NCI-H146 treated with DMSO at 0.1 percent for 48 hours (cell line): ENCODE data around the gene EMILIN1.

ENCODE experiments used
- DNase-seq: peaks from one replicate; lab custom pipeline; 2025; ENCODE audit not compliant: unreplicated experiment; lab: John Stamatoyannopoulos, UW

Gene EMILIN1

DNA sequence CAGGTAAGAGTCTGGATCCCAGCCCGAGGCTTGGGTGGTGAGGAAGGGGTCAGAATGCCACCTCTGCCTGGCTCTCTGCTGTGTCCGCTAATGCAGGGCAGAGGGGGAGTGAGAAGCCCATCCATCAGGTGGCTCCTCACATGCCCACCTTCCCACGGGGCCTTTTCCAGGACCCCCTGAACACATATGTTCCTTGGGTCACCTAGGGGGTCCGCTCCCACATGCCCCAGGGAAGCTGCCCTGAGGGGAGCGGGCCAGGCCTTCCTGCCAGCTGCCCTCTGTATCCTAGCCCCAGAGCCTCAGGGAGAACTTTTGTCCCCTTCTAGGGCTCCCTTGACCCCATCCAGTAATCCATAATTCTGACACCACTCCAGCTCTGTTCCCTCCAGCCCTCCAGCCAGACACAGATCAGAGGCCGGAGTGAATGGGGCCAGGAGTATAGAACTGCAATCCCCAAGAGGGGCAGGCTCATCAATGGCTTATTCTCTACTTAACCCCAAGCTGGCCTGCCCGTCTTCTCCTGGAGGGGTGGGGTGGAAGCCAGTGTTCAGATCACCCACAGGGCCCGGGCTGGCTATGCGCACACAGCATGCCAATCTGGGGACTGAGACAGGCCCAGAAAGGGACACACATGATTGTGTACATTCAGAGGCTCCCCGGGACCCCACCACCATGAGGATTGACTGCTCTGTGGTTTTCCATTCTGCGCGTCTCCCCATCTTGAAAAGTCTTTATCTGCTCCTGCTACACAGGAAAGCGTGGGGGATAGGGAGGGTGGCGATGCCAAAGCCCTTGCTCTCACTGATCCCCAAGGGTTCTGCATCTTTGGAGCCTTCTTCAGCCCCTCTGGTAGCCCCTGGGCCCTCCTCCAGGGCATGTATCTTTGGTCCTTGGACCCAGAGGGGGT is 1.1 kb downstream of the EMILIN1 start:
- no peak for DNase-seq

DNA sequence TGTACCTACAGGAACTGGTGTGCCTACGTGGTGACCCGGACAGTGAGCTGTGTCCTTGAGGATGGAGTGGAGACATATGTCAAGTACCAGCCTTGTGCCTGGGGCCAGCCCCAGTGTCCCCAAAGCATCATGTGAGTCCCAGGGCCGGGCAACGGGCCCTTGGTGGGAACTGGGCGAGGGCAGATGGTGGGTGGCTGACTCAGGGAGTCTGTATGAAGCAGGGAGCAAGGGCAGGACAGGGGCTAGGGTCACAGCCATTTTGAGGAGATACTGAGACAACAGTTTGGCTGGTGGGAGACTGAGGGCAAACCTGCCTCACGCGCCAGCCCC is 1.7 kb downstream of the EMILIN1 start:
- DNase-seq, result no peak

DNA sequence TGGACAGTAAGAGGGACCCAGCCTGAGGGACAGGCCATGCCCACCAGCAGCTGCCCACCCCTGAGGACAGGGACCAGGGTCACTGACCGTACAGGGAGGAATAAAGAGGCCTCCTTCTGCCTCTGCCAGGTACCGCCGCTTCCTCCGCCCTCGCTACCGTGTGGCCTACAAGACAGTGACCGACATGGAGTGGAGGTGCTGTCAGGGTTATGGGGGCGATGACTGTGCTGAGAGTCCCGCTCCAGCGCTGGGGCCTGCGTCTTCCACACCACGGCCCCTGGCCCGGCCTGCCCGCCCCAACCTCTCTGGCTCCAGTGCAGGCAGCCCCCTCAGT is 2.2 kb downstream of the EMILIN1 start:
- no peak for DNase-seq

DNA sequence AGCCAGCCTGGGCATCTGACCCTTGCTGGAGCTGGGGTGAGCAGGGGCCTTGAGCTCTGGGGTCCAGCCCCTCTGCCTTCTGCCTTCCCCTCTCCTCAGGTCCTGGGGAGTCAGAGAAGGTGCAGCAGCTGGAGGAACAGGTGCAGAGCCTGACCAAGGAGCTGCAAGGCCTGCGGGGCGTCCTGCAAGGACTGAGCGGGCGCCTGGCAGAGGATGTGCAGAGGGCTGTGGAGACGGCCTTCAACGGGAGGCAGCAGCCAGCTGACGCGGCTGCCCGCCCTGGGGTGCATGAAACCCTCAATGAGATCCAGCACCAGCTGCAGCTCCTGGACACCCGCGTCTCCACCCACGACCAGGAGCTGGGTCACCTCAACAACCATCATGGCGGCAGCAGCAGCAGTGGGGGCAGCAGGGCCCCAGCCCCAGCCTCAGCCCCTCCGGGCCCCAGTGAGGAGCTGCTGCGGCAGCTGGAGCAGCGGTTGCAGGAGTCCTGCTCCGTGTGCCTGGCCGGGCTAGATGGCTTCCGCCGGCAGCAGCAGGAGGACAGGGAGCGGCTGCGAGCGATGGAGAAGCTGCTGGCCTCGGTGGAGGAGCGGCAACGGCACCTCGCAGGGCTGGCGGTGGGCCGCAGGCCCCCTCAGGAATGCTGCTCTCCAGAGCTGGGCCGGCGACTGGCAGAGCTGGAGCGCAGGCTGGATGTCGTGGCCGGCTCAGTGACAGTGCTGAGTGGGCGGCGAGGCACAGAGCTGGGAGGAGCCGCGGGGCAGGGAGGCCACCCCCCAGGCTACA is 3.8 kb downstream of the EMILIN1 start:
- DNase-seq, result no peak

DNA sequence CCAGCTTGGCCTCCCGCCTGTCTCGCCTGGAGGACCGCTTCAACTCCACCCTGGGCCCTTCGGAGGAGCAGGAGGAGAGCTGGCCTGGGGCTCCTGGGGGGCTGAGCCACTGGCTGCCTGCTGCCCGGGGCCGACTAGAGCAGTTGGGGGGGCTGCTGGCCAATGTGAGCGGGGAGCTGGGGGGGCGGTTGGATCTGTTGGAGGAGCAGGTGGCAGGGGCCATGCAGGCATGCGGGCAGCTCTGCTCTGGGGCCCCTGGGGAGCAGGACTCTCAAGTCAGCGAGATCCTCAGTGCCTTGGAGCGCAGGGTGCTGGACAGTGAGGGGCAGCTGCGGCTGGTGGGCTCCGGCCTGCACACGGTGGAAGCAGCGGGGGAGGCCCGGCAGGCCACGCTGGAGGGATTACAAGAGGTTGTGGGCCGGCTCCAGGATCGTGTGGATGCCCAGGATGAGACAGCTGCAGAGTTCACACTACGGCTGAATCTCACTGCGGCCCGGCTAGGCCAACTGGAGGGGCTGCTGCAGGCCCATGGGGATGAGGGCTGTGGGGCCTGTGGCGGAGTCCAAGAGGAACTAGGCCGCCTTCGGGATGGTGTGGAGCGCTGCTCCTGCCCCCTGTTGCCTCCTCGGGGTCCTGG is 4.5 kb downstream of the EMILIN1 start:
- no peak for DNase-seq

DNA sequence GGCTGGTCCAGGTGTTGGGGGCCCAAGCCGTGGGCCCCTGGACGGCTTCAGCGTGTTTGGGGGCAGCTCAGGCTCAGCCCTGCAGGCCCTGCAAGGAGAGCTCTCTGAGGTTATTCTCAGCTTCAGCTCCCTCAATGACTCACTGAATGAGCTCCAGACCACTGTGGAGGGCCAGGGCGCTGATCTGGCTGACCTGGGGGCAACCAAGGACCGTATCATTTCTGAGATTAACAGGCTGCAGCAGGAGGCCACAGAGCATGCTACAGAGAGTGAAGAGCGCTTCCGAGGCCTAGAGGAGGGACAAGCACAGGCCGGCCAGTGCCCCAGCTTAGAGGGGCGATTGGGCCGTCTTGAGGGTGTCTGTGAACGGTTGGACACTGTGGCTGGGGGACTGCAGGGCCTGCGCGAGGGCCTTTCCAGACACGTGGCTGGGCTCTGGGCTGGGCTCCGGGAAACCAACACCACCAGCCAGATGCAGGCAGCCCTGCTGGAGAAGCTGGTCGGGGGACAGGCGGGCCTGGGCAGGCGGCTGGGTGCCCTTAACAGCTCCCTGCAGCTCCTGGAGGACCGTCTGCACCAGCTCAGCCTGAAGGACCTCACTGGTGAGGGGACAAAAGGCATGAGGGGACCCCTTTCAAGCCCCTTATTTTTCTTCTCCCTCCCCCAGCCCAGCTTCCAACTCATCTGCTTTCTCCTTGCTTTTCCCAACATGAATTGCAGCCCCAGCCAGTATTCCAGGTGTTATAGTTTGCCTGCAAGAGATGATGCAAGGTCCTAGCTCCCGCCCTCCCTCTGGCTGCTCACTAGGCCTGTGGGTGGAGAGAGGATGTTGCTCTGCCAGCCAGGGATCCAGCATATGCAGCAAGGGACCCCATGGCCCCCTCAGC is 5.2 kb downstream of the EMILIN1 start:
- DNase-seq, result no peak

DNA sequence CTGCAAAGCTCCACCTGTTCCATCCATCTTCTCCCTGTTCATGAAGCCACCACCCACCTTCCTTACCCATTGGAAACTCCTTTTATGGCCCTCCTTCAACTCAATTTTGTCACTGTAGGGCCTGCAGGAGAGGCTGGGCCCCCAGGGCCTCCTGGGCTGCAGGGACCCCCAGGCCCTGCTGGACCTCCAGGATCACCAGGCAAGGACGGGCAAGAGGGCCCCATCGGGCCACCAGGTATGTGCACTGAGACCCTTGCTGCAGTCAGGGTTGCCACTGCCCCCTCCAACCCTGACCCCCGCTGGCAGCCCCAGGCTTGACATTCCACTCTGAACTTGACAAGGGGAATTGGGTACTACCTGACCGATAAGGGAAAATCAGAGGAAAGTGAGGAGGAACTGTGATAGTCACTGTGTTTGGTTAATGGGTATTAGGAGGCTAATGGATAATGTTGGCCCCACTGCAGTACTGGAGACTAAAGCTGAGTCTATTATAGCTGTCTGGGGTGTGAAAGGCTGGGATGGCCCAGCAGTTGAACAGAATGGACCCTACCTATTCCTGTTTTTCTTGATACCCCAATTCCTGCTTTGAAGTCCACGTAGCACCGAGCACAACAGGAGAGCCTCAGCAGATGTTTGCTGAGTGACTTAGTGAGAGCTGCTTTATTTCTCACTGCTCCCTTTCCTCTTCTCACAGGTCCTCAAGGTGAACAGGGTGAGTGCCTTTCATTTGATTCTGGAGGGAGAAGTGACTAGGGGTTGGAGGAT is 6.1 kb downstream of the EMILIN1 start:
- DNase-seq, result no peak

DNA sequence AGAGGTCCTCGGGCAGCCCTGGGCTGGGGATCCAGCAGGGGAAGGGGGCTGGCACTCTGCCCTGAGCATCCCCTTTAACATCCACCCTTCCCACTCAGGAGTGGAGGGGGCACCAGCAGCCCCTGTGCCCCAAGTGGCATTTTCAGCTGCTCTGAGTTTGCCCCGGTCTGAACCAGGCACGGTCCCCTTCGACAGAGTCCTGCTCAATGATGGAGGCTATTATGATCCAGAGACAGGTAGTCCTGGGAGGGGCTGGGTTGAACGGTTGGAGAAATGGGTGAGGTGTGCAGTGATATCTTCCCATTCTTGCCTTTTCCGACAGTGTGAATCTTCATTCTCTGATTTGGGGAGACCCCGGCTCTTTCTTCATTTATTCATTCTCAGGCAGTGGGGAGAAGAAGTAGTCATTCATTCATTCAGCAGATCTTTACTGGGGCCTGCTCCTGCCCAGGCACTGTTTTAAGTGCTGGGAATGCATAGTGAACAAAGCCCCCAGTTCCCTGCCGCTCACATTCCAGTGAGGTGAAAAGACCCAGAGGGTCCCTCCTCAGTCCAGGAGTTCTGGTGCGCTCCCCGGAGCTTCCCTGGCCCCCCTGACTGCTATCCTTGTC is 6.8 kb downstream of the EMILIN1 start:
- no peak for DNase-seq

DNA sequence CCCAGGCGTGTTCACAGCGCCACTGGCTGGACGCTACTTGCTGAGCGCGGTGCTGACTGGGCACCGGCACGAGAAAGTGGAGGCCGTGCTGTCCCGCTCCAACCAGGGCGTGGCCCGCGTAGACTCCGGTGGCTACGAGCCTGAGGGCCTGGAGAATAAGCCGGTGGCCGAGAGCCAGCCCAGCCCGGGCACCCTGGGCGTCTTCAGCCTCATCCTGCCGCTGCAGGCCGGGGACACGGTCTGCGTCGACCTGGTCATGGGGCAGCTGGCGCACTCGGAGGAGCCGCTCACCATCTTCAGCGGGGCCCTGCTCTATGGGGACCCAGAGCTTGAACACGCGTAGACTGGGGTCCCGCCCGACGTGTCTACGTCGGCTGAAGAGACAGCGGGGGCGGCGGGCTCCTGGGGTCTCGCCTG is 7.3 kb downstream of the EMILIN1 start:
- DNase-seq, result no peak

DNA sequence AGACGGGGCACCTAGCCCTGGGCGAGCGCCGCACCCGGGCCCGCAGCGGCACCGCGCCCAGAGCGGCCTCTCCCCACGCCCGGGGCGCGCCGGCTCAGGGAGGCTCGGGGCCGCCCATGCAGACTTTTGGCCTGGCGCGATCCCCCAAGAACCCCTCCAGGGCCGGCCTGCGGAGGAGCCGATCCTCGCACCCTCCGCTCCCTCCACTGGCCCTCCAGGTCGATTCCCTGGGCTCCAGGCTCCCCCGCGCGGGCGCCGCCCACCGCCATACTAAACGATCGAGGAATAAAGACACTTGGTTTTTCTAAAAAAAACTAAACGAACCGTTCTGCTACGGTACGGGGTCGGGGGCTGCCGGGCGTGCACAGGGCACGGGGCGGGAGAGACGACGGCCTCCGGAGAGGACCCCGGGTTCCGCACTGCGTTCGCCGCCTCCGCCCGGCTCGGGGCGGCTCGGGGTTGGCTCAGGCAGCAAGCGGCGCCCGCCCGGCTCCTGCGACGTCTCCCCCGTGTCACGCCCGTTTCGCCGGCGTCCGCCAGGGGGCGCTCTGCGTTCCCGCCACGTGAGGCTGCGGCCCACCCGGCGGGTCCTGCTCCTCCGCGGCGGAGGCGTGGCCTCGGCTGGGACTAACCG is 7.8 kb downstream of the EMILIN1 start:
- peak; percentile 81 for DNase-seq

DNA sequence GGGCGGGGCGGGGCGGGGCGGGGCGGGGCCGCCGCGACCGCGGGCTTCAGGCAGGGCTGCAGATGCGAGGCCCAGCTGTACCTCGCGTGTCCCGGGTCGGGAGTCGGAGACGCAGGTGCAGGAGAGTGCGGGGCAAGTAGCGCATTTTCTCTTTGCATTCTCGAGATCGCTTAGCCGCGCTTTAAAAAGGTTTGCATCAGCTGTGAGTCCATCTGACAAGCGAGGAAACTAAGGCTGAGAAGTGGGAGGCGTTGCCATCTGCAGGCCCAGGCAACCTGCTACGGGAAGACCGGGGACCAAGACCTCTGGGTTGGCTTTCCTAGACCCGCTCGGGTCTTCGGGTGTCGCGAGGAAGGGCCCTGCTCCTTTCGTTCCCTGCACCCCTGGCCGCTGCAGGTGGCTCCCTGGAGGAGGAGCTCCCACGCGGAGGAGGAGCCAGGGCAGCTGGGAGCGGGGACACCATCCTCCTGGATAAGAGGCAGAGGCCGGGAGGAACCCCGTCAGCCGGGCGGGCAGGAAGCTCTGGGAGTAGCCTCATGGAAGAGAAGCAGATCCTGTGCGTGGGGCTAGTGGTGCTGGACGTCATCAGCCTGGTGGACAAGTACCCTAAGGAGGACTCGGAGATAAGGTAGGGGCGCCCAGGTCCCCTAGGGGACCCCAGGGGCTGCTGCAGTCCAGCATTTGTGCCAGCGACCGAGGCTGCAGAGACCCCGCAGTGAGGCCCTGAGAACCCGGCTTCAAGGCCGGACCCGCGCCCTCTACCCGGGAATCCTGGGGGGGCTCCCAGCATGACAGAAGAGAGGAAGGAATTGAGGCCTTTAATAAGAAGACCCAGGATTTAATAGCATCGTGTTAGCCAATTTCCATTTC is 8.5 kb downstream of the EMILIN1 start, which contains the start of gene KHK:
KHK (plus strand) TSS at position 49 of the 870 bp plus-strand sequence; CDS start at position 537, 488 bp downstream.
- peak; percentile 49 for DNase-seq

DNA sequence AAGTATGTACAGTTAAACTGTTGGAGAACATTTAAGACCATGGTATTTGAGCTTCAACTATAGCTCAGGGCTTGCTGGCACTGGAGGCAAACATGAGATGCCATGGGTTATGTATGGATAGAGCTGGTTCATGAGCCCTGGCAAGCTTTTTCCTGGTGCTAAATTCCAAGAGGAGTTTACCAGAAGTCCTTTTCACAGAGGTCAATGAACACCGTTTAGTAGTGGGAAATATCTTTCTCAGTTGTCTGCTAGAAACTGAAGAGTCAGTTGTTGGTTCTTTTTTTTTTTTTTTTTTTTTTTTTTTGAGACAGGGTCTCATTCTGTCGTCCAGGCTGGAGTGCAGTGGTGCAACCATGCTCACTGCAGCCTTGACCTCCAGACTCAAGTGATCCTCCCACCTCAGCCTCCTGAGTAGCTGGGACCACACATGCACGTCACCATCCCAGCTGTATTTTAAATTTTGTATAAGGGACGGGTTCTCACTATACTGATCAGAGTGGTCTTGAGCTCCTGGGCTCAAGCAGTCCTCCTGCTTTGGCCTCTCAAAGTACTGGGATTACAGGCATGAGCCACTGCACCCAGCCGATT is 9.5 kb downstream of the EMILIN1 start:
- DNase-seq, result no peak

DNA sequence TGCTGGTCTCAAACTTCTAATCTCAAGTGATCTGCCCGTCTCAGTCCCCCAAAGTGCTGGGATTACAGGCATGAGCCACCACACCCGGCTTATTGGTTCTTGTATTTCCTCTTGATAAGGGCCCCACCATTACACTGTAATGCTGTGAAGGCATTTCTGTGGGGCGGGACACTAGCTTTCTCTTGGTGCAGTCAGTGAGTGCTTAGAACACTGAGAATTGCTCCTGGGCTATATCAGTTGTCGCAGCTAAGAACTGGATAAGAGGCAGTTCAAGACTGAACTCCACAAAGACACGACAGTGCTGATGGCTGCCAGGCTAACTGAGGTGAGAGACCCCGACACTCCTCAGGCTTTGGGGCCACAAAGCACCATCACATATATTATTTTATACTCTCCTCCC is 10.2 kb downstream of the EMILIN1 start:
- DNase-seq, result no peak

DNA sequence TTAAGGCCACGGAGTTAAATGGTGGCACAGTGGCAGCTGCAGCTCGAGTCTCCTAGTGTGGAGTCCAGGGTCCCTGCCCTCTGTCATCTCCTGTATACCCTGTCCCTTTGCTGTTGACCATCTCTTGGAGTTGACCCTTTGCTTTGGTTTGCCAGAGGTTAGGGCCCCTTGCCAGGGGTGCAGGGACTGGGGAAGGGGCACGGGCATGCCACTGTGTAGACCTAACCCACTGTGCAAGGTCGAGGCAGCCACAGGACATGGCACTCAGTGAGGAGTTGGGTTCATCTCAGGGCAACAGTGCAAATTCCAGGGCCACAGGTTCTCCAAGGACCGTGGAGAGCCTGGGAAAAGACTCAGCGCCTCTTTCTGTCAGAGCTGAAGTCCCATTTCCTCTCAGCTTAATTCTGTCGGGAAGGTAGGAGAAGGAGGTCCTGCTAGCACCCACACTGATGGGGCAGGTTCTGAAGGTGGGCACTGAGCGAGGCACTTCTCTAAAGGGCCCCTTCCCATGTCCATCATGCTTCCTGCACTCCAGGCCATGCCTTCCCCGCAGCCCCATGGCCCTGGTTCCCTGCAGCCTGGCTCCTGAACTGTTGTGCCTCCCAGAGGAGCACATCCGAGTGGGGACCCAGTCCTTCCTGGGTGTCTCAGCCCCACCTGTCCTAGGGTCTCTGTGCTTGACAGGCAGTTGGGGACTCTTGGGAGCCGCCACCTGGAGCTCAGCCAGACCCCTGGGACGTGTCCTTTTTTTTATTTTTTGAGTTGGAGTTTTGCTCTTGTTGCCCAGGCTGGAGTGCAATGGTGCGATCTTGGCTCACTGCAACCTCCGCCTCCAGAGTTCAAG is 10.9 kb downstream of the EMILIN1 start:
- no peak for DNase-seq

DNA sequence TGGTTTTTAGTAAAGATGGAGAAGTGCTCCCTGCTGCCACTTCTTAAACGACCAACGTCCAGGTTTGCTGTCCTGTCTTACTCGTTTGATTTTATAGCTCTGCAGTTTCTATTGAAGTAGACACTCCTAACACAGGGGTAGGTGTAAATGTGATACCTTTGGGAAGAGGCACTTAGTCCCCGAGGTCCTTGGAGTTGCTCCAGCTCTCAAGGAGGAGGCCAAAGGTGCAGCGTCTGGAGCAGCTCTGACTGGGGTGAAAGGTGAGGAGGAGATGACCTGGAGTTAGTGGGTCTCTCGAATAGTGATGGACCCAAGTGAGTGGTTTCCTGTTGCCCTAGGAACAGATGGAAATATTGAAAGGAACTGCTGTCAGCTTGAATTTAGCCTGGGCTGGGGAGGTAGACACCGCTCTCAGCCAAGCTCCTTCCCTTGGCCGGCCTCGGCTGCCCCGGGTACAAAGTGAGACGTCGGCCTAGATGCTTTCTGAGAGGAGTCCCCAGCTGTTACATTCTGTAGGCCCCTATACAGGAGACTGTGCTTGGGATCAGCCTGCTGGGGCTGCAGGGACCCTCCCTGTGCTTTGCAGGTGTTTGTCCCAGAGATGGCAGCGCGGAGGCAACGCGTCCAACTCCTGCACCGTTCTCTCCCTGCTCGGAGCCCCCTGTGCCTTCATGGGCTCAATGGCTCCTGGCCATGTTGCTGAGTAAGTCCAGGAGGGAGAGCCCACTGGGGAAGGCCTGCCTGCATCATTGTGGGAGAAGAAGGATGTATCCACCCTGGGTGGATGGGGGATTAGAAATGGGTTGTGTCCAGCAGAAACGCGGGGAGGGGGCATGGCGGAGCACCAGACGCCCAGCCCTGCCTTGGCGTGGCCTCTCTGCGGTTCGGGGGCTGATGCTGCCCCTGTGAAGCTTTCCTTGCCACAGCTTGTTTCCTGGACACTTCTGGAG is 13.6 kb downstream of the EMILIN1 start:
- no peak for DNase-seq
